ENCODE measurements around the gene WTAP. TPM values are rescaled to one million over a fixed set of nuclear protein-coding genes. Genes with fewer than 3 reads are reported as not detected.
"Not testable (repeated sequence)": the region's sequence is repeated elsewhere in the genome, so short reads cannot be mapped to it uniquely, and the experiment has no call there.

WTAP gene
- total RNA-seq, 2 donors from 2014 or later: 159 to 160 TPM

DNA sequence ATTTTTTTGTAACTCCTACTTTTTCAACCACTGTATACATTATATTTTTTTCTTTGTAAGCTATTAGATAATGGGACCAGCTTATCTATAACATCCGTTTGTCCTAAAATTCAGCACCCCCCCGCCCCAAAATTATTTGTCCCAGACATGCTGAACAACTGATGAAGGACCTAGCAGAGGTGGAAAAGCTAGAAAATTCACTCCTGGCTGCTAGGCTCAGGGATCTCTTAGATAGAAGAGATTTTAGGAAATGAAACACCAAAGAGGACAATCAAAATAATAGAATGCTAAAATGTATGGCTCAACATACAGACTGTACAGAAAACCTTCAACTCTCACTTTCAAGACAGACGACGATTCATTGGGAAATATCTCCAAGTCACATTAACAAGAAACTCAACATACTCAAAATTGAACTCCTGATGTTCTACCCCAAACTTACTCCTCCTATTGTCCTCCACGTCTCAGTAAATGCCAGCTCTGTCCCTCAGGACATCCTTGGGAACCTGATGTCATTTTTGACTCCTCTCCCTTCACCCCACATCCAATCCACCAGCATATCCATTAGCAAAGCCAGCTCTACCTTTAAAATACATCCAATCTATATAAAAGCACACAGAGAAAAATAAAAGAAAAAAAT lies 38.9 kb upstream of the WTAP start:
- Mint-ChIP-seq H3K36me3 (ENCODE audit: low read depth) (peaks cover 5% of the 10 kb centered on the region), H3K27ac (peak overlapping the region; percentile 70), H3K27me3 (no peaks in the 10 kb centered on the region), H3K4me3 (peak overlapping the region; percentile 71), H3K4me1 (peaks cover 25% of the 10 kb centered on the region)
- DNase-seq (no peak), ATAC-seq (no peak)
- no peaks in the 10 kb centered on the region for H3K9me3 ChIP-seq (ENCODE audit: control insufficient read depth, low read length, poor library complexity, severe bottlenecking)

DNA sequence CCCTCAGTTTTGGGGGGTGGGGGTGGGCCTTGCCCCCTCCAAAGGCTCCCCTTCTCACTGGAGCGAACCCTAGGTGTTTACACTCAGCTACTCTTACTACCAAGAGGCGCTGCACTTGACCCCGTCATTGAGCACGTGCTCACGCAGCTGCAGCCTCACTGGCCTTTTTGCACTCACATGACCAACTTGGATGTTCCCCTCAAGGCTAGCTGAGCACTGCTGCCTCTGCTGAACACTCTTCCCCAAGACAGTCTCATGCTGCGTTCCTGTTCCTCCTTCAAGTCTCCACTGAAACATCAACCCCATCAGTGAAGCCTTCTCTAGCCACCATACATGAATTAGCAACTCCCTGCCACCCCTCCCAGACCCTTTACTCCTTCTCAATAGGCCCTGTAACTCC lies 38.3 kb upstream of the WTAP start:
- H3K36me3 Mint-ChIP-seq (ENCODE audit: low read depth): peaks cover 5% of the 10 kb centered on the region
- peaks cover 25% of the 10 kb centered on the region for H3K4me1 Mint-ChIP-seq
- DNase-seq (no peak), ATAC-seq (no peak)
- H3K27ac Mint-ChIP-seq: peak overlapping the region; percentile 70
- H3K4me3 Mint-ChIP-seq: no peak overlapping the region
- no peaks in the 10 kb centered on the region for H3K9me3 ChIP-seq (ENCODE audit: control insufficient read depth, low read length, poor library complexity, severe bottlenecking)
- H3K27me3 Mint-ChIP-seq: no peaks in the 10 kb centered on the region

DNA sequence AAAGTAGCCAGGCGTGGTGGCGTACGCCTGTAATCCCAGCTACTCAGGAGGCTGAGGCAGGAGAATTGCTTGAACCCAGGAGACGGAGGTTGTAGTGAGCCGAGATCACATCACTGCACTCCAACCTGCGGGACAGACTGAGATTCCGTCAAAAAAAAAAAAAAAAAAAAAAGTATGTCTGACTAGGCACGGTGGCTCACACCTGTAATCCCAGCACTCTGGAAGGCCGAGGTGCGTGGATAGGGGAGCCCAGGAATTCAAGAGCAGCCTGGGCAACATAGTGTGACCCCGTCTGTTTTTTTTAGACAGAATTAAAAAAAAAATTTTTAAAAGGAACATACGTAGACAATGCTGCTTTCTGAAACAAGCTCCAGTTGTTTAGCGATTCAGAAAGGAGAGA lies 37.2 kb upstream of the WTAP start:
- DNase-seq; H3K27ac Mint-ChIP-seq; H3K4me3 Mint-ChIP-seq; H3K36me3 Mint-ChIP-seq (ENCODE audit: low read depth); H3K9me3 ChIP-seq (ENCODE audit: control insufficient read depth, low read length, poor library complexity, severe bottlenecking); H3K27me3 Mint-ChIP-seq; ATAC-seq: not testable (repeated sequence)
- peaks cover 33% of the 10 kb centered on the region for H3K4me1 Mint-ChIP-seq

- Mint-ChIP-seq H3K27me3 (no peaks in the 10 kb centered on the region), H3K36me3 (ENCODE audit: low read depth) (peaks cover 5% of the 10 kb centered on the region), H3K27ac (peak overlapping the region; percentile 96), H3K4me1 (peaks cover 33% of the 10 kb centered on the region), H3K4me3 (peak overlapping the region; percentile 91)
- H3K9me3 ChIP-seq (ENCODE audit: control insufficient read depth, low read length, poor library complexity, severe bottlenecking): no peaks in the 10 kb centered on the region
- ATAC-seq (no peak), DNase-seq (no peak)
Observed at GRCh38 chr6:159691133-159691962, 36.0 kb upstream of the WTAP start.

DNA sequence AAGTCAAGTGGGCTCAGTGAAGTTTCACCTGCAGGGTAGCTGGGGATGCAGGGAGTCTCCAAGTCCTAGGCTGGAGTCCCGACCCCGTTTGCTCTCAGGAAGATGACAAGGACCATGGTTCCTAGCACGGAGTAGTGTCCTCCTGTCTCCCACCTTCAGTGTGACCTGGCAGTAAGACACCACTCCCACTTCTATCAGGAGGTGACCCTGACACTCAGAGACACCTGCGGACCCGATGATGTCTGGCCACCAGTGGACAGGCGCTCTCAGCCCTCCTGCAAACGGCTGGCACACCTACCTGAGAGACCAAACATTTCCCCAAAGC lies 35.4 kb upstream of the WTAP start:
- ATAC-seq: no peak
- Mint-ChIP-seq H3K4me1 (peaks cover 32% of the 10 kb centered on the region), H3K27me3 (no peaks in the 10 kb centered on the region), H3K4me3 (peak overlapping the region; percentile 91), H3K36me3 (ENCODE audit: low read depth) (peaks cover 5% of the 10 kb centered on the region), H3K27ac (peak overlapping the region; percentile 96)
- no peak for DNase-seq
- no peaks in the 10 kb centered on the region for H3K9me3 ChIP-seq (ENCODE audit: control insufficient read depth, low read length, poor library complexity, severe bottlenecking)

- DNase-seq (peak in 2 of 3 donors; percentile 37 to 45), ATAC-seq (peak; percentile 42)
- H3K9me3 ChIP-seq (ENCODE audit: control insufficient read depth, low read length, poor library complexity, severe bottlenecking): no peaks in the 10 kb centered on the region
- Mint-ChIP-seq H3K27ac (peak overlapping the region; percentile 96), H3K27me3 (no peaks in the 10 kb centered on the region), H3K4me1 (peaks cover 34% of the 10 kb centered on the region), H3K36me3 (ENCODE audit: low read depth) (peaks cover 5% of the 10 kb centered on the region), H3K4me3 (peak overlapping the region; percentile 91)
Observed at GRCh38 chr6:159692303-159693127, 34.8 kb upstream of the WTAP start.

- peak within 1 kb of the TSS; percentile 96 for H3K27ac Mint-ChIP-seq
- H3K9me3 ChIP-seq (ENCODE audit: control insufficient read depth, low read length, poor library complexity, severe bottlenecking): no peaks in the 10 kb centered on the region
- peak within 1 kb of the TSS; percentile 91 for H3K4me3 Mint-ChIP-seq
- ATAC-seq (peak; percentile 78), DNase-seq (peak; percentile 70 to 78 (median 76))
- peaks cover 5% of the 10 kb centered on the region for H3K36me3 Mint-ChIP-seq (ENCODE audit: low read depth)
- H3K27me3 Mint-ChIP-seq: no peaks in the 10 kb centered on the region
- H3K4me1 Mint-ChIP-seq: peaks cover 34% of the 10 kb centered on the region
Observed at GRCh38 chr6:159693128-159693893, 34.0 kb upstream of the WTAP start, which contains the start of gene SOD2. Gene SOD2, minus strand, starts transcription at chr6:159693241. Its CDS starts 74 bp downstream, at chr6:159693167.

- Mint-ChIP-seq H3K27me3 (no peaks in the 10 kb centered on the region), H3K4me3 (peak overlapping the region; percentile 91), H3K36me3 (ENCODE audit: low read depth) (peaks cover 2% of the 10 kb centered on the region), H3K27ac (peak overlapping the region; percentile 96), H3K4me1 (peaks cover 27% of the 10 kb centered on the region)
- DNase-seq (peak; percentile 14 to 30 (median 28)), ATAC-seq (peak; percentile 44)
- H3K9me3 ChIP-seq (ENCODE audit: control insufficient read depth, low read length, poor library complexity, severe bottlenecking): no peaks in the 10 kb centered on the region
Observed at GRCh38 chr6:159693894-159694545, 33.3 kb upstream of the WTAP start.

DNA sequence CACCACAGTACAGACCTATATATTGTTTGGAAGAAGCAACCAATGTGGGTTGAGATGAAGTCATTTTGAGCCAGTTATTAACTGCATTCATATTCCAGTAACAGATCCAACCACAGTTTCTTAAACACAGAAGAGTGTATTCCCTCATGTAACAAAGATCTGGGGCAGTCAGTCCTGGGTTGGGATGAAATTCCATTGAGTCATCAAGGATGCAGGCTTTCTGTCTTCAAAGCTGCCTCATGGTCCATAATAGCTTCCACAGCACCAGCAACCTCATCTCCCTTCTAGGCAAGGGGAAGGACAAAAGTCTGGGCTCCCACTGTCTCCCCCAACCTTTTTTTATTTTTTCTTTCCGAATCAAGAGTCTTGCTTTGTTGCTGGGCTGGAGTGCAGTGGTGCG lies 31.3 kb upstream of the WTAP start:
- H3K4me1 Mint-ChIP-seq: peaks cover 31% of the 10 kb centered on the region
- DNase-seq: no peak
- H3K27me3 Mint-ChIP-seq: no peaks in the 10 kb centered on the region
- ATAC-seq: no peak
- H3K36me3 Mint-ChIP-seq (ENCODE audit: low read depth): peaks cover 2% of the 10 kb centered on the region
- peak overlapping the region; percentile 96 for H3K27ac Mint-ChIP-seq
- no peaks in the 10 kb centered on the region for H3K9me3 ChIP-seq (ENCODE audit: control insufficient read depth, low read length, poor library complexity, severe bottlenecking)
- H3K4me3 Mint-ChIP-seq: no peak overlapping the region

- peaks cover 13% of the 10 kb centered on the region for H3K4me1 Mint-ChIP-seq
- no peak overlapping the region for H3K27ac Mint-ChIP-seq
Observed at GRCh38 chr6:159700970-159701369, 26.3 kb upstream of the WTAP start.

DNA sequence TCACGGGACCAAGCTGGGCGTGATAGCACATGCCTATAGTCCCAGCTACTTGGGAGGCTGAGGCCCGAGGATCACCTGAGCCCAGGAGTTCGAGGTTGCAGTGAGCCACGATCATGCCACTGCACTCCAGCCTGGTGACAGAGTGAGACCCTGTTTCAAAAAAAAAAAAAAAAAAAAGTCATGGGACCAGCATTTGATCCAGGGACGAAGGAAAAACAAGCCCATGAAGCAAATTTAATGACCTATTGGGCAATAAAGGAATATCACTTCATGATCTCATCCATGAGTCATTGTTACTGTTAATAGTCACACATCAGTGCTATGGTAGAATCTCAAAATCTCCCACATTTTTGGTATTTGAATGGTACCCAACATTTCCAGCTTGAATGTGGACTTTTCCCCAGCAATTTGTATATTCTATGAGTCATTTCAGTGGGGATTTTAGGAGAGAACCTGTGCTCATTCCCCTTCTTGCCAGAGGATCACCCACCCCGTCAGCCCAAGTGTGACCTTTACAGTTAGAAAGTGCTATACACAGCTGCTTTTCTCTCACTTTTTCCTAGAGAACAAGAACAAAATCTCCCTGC lies 25.8 kb upstream of the WTAP start:
- ATAC-seq (no peak), DNase-seq (no peak)
- Mint-ChIP-seq H3K4me1 (peaks cover 13% of the 10 kb centered on the region), H3K27me3 (no peaks in the 10 kb centered on the region), H3K36me3 (ENCODE audit: low read depth) (peaks cover 2% of the 10 kb centered on the region), H3K4me3 (no peak overlapping the region), H3K27ac (no peak overlapping the region)
- H3K9me3 ChIP-seq (ENCODE audit: control insufficient read depth, low read length, poor library complexity, severe bottlenecking): no peaks in the 10 kb centered on the region

More at GRCh38 chr6:159700970-159701369, 26.3 kb upstream of the WTAP start:
- Mint-ChIP-seq H3K4me3 (no peak overlapping the region), H3K36me3 (ENCODE audit: low read depth) (peaks cover 2% of the 10 kb centered on the region), H3K27me3 (no peaks in the 10 kb centered on the region)
- no peak for DNase-seq
- no peaks in the 10 kb centered on the region for H3K9me3 ChIP-seq (ENCODE audit: control insufficient read depth, low read length, poor library complexity, severe bottlenecking)
- no peak for ATAC-seq

- not testable (repeated sequence) for ATAC-seq; DNase-seq; H3K4me3 Mint-ChIP-seq; H3K9me3 ChIP-seq (ENCODE audit: control insufficient read depth, low read length, poor library complexity, severe bottlenecking); H3K36me3 Mint-ChIP-seq (ENCODE audit: low read depth); H3K27ac Mint-ChIP-seq; H3K27me3 Mint-ChIP-seq; H3K4me1 Mint-ChIP-seq
Observed at GRCh38 chr6:159710603-159711002, 16.7 kb upstream of the WTAP start.

Measured in T-helper 17 cell (primary cell).